DOHH2 (cell line): ENCODE data around the gene RNF8.

Experiments
- EZH2phosphoT487 ChIP-seq: fragments of 200-600 bp; sonication (generic); IDR thresholded peaks from 2 replicates; pipeline ENCODE4 v1.6.1; 2017; ENCODE audit warnings: borderline replicate concordance, mild to moderate bottlenecking, antibody characterized with exemption, low read length, moderate library complexity, mixed read lengths
- TF ChIP-seq, protein P1 (sequence below): fragments of 200-600 bp; sonication (generic); IDR thresholded peaks from one replicate; pipeline ENCODE4 v1.5.1; 2014; ENCODE audit warnings: antibody characterized with exemption, mild to moderate bottlenecking, low read depth, low read length; ENCODE audit not compliant: poor library complexity, severe bottlenecking

DNA sequence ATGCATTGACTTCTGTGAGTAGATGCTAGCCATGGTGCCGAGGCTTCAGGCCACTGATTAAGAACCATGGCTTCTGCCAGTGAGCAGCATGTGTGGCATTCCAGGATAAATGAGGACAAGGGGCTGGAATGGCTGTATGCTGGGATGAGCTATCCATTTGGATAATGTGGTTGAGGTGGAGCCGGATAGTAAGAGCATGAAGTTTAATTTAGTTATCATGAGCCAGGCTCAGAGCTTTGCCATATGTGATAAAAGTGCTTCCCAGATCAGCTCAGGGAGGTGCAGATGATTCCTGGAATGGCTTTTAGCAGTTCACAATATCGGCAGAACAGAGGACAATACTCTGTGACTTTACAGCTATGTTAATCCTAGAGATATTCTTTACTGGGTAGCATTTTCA is 34.6 kb upstream of the RNF8 start:
- TF ChIP-seq, protein P1, sequence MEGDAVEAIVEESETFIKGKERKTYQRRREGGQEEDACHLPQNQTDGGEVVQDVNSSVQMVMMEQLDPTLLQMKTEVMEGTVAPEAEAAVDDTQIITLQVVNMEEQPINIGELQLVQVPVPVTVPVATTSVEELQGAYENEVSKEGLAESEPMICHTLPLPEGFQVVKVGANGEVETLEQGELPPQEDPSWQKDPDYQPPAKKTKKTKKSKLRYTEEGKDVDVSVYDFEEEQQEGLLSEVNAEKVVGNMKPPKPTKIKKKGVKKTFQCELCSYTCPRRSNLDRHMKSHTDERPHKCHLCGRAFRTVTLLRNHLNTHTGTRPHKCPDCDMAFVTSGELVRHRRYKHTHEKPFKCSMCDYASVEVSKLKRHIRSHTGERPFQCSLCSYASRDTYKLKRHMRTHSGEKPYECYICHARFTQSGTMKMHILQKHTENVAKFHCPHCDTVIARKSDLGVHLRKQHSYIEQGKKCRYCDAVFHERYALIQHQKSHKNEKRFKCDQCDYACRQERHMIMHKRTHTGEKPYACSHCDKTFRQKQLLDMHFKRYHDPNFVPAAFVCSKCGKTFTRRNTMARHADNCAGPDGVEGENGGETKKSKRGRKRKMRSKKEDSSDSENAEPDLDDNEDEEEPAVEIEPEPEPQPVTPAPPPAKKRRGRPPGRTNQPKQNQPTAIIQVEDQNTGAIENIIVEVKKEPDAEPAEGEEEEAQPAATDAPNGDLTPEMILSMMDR = no peak
- TF ChIP-seq EZH2phosphoT487 = no peak
